HepG2 (cell line): ENCODE results near the gene CACNA2D3. TPM values are rescaled to one million over a fixed set of nuclear protein-coding genes. Genes with fewer than 3 reads are reported as not detected.

Experiments used
- ATAC-seq: fragments of 200-7000 bp; cut with Tn5 transposase; 3 replicates; pipeline ENCODE4 v1.9.1; 2020; ENCODE audit warnings: mild to moderate bottlenecking, moderate library complexity
- BruUV-seq: library from RNA; stranded (reverse); fragments of 400-500 nt; replicated peaks from 2 replicates; lab custom pipeline; 2021; lab: Mats Ljungman, UMichigan
- CTCF ChIA-PET: fragments of 300-600 bp; formaldehyde crosslinking; extraction: SDS; loops from one replicate; lab custom pipeline; 2021; ENCODE audit warnings: low total read pairs, inconsistent platforms, low intra/inter-chr PET ratio; lab: Yijun Ruan, JAX
- POLR2A ChIA-PET: fragments of 350-600 bp; sonication (Branson Sonifier 250); formaldehyde crosslinking; loops from one replicate; lab custom pipeline; 2020; ENCODE audit warnings: antibody characterized with exemption, inconsistent platforms; lab: Yijun Ruan, JAX
- DNase-seq: peaks from one replicate; pipeline ENCODE4 v3.0.0-alpha.2; 2015; ENCODE audit warnings: low spot score
- FAIRE-seq: peaks from 3 replicates; lab custom pipeline; 2011; peaks lifted over from hg19 to GRCh38; lab: Jason Lieb, UNC
- H2AFZ ChIP-seq: one replicate; pipeline ENCODE4 v1.6.1; 2011; ENCODE audit warnings: low read length, inconsistent platforms
- H3K27ac ChIP-seq: fragments of 300-600 bp; 3 replicates; pipeline ENCODE4 v1.8.0; 2011; ENCODE audit warnings: mixed run types, mild to moderate bottlenecking, mixed read lengths, low read length, inconsistent platforms; ENCODE audit not compliant: insufficient read depth; ENCODE audit errors: extremely low read length
- H3K27me3 ChIP-seq, 2 experiments: fragments of 200-600 bp in 1 of 2; 2 replicates in 1 of 2; 3 replicates in 1 of 2; pipeline versions ENCODE4 v1.6.0 to v1.8.0; 2011; ENCODE audit warnings: low read length in 2 of 2, mild to moderate bottlenecking in 2 of 2, moderate library complexity in 2 of 2, inconsistent platforms in 1 of 2; ENCODE audit not compliant: insufficient read depth in 2 of 2, control insufficient read depth in 1 of 2
- H3K36me3 ChIP-seq, 2 experiments: fragments of 200-600 bp in 1 of 2; replicated peaks in 1 of 2; 2 replicates in 1 of 2; 3 replicates in 1 of 2; pipeline versions ENCODE4 v1.5.1 to v1.8.0; 2011; ENCODE audit warnings: low read length in 2 of 2, inconsistent platforms in 1 of 2; ENCODE audit not compliant: insufficient read depth in 2 of 2, control insufficient read depth in 1 of 2
- H3K4me1 ChIP-seq: 2 replicates; pipeline ENCODE4 v1.5.1; 2012; ENCODE audit warnings: low read length, inconsistent platforms; ENCODE audit not compliant: insufficient read depth
- H3K4me2 ChIP-seq: 2 replicates; pipeline ENCODE4 v1.6.0; 2011; ENCODE audit warnings: low read depth, low read length, inconsistent platforms
- H3K4me3 ChIP-seq, 3 experiments: fragments of 200-600 bp in 1 of 3; sonication (generic), shearing (Covaris generic) in 1 of 3; replicated peaks in 1 of 3; 2 replicates each; pipeline ENCODE4 v1.5.1; 2011 to 2016; ENCODE audit warnings: low read length in 3 of 3, inconsistent platforms in 2 of 3, low read depth in 2 of 3, mild to moderate bottlenecking in 2 of 3, control low read depth in 1 of 3, mixed read lengths in 1 of 3; ENCODE audit not compliant: insufficient read depth in 1 of 3
- H3K79me2 ChIP-seq: one replicate; pipeline ENCODE4 v1.6.1; 2011; ENCODE audit warnings: low read length, inconsistent platforms; ENCODE audit not compliant: insufficient read depth
- H3K9ac ChIP-seq: 2 replicates; pipeline ENCODE4 v1.6.0; 2011; ENCODE audit warnings: mild to moderate bottlenecking, low read depth, low read length, inconsistent platforms; ENCODE audit not compliant: insufficient read depth
- H3K9me3 ChIP-seq: 2 replicates; pipeline ENCODE4 v1.5.1; 2012; ENCODE audit warnings: mild to moderate bottlenecking, low read length
- H4K20me1 ChIP-seq: 2 replicates; pipeline ENCODE4 v1.6.0; 2011; ENCODE audit warnings: inconsistent platforms, mild to moderate bottlenecking, low read length, moderate library complexity; ENCODE audit not compliant: insufficient read depth
- DR1 ChIP-seq: sonication (generic); formaldehyde crosslinking; IDR thresholded peaks from 2 replicates; pipeline ENCODE4 v1.8.0; 2021; ENCODE audit warnings: mild to moderate bottlenecking, missing genetic modification reagents, inconsistent platforms
- ELF3 ChIP-seq: IDR thresholded peaks from 2 replicates; pipeline ENCODE4 v1.6.1; 2016; ENCODE audit warnings: missing genetic modification reagents, missing compliant biosample characterization
- GATAD2A ChIP-seq: IDR thresholded peaks from 2 replicates; pipeline ENCODE4 v1.6.1; 2016
- GPBP1L1 ChIP-seq: sonication (generic); formaldehyde crosslinking; IDR thresholded peaks from 2 replicates; pipeline ENCODE4 v1.5.0; 2020; ENCODE audit warnings: mild to moderate bottlenecking, missing genetic modification reagents
- HMG20B ChIP-seq: conservative IDR thresholded peaks from 2 replicates; pipeline ENCODE4 v1.6.1; 2016; ENCODE audit warnings: missing genetic modification reagents, missing compliant biosample characterization
- NFYB ChIP-seq: sonication (generic); formaldehyde crosslinking; IDR thresholded peaks from 2 replicates; pipeline ENCODE4 v1.4.0; 2020; ENCODE audit warnings: missing genetic modification reagents
- SAP130 ChIP-seq: IDR thresholded peaks from 2 replicates; pipeline ENCODE4 v1.6.1; 2016; ENCODE audit warnings: low read depth
- TCF7 ChIP-seq: sonication (generic); IDR thresholded peaks from 2 replicates; pipeline ENCODE4 v1.6.1; 2016; ENCODE audit warnings: antibody characterized with exemption, low read depth
- U2AF1 ChIP-seq: fragments of 200-400 bp; formaldehyde crosslinking; optimal IDR thresholded peaks from 2 replicates; pipeline ENCODE3; 2017; ENCODE audit warnings: mild to moderate bottlenecking, low read depth, low read length
- ZBTB49 ChIP-seq: sonication (generic); formaldehyde crosslinking; IDR thresholded peaks from 2 replicates; pipeline ENCODE4 v1.4.0; 2020; ENCODE audit warnings: missing genetic modification reagents, borderline replicate concordance
- ZNF124 ChIP-seq: sonication (generic); formaldehyde crosslinking; IDR thresholded peaks from 2 replicates; pipeline ENCODE4 v1.4.0; 2020; ENCODE audit warnings: missing genetic modification reagents
- ZNF570 ChIP-seq: sonication (generic); formaldehyde crosslinking; IDR thresholded peaks from 2 replicates; pipeline ENCODE4 v1.4.0; 2020; ENCODE audit warnings: mild to moderate bottlenecking, missing genetic modification reagents, borderline replicate concordance
- WGBS: methylation state at CpG from one replicate; pipeline ENCODE4 v1.1.6; 2017; ENCODE audit warnings: low lambda C conversion rate; 5-methylcytosine and 5-hydroxymethylcytosine counted together
- in situ Hi-C: cut with HindIII; loops from 2 replicates; pipeline ENCODE4 v1.10.0; 2017; ENCODE audit warnings: low pct_unique_long_range_greater_than_20kb; ENCODE audit not compliant: extremely low pct_ligation_motif_present
- intact Hi-C: fragments of 100-400 bp; cut with micrococcal nuclease; formaldehyde crosslinking; loops from one replicate; pipeline ENCODE4 v1.10.0; 2022; ENCODE audit not compliant: unreplicated experiment
- polyA plus RNA-seq, 8 experiments: library from polyadenylated mRNA; depleted of rRNA in 3 of 8; stranded (reverse) in 7 of 8; unstranded in 1 of 8; fragments of >200 nt; fragmentation: Illumina TruSeq in 4 of 8; extraction: Trizol in 4 of 8; gene quantifications; 2 replicates each; pipeline versions ENCODE4 v1.2.1 to v1.2.3, GENCODE V29; 2011 to 2016; ENCODE audit warnings: low read depth in 4 of 8, missing spikeins in 1 of 8, mixed read lengths in 1 of 8; ENCODE audit not compliant: insufficient read depth in 1 of 8
- total RNA-seq, 5 experiments: library from RNA; depleted of rRNA; stranded (reverse); fragments of >200 nt; fragmentation: Illumina TruSeq; extraction: Trizol; gene quantifications; 2 replicates each; pipeline ENCODE4 v1.2.3, GENCODE V29; 2016; ENCODE audit warnings: low read depth in 1 of 5
- TF ChIP-seq, protein P1 (sequence below): sonication (generic); formaldehyde crosslinking; IDR thresholded peaks from 2 replicates; pipeline ENCODE4 v1.5.0; 2020; ENCODE audit warnings: missing genetic modification reagents
- TF ChIP-seq, protein P2 (sequence below): sonication (generic); formaldehyde crosslinking; IDR thresholded peaks from 2 replicates; pipeline ENCODE4 v1.5.0; 2020; ENCODE audit warnings: missing genetic modification reagents
- TF ChIP-seq, protein P3 (sequence below): sonication (generic); formaldehyde crosslinking; IDR thresholded peaks from 2 replicates; pipeline ENCODE4 v1.5.0; 2020; ENCODE audit warnings: mild to moderate bottlenecking, missing genetic modification reagents, borderline replicate concordance

CACNA2D3 gene
- total and polyA plus RNA-seq, 2 of the 13 experiments (the other 11 are each of a cell fraction or from before 2014, with no cell fraction given) = not detected

DNA sequence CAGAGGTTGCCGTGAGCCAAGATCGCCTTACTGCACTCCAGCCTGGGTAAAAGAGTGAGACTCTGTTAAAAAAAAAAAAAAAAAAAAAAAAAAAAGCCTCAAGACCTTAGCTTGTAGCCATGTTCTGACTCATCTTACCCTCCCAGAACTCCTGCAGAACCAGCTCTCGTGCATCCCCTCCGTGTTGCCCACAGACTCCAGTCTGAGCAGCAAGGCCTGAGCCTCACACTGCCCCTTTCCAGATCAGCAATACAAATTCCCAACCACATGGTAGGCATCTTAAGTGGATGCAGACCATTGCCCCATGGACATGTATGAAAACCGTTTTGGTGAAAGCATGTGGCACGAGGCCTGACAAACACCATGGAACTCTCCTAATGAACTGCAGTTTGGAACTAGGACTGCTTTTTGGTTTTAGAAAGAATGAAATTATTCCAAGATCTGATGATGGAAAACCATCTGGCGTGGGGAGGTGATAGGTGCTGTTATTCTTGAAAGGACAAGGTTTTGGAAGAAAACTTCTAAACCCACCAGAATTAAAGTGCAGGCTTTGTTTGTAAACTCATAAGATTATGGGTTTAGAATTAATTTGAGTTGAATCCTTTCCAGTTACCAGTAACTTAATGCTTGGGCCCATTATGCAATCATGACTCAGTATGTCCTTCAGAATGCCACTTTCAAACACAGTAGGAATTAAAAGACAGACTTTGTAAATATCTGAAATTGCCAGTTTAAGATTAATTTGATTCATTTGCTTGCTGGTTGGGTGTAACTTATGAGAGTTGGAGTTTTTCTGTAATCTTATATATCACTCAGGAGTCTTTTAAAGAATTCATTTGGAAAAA, 969.3 kb downstream of the CACNA2D3 start:
- intact Hi-C loops = no loop called here
- no peak for FAIRE-seq
- TF ChIP-seq ZBTB49 = no peak
- no peak for TF ChIP-seq DR1
- no peak for TF ChIP-seq U2AF1
- TF ChIP-seq NFYB (CRISPR knock-in tag) = no peak
- TF ChIP-seq, protein P1, sequence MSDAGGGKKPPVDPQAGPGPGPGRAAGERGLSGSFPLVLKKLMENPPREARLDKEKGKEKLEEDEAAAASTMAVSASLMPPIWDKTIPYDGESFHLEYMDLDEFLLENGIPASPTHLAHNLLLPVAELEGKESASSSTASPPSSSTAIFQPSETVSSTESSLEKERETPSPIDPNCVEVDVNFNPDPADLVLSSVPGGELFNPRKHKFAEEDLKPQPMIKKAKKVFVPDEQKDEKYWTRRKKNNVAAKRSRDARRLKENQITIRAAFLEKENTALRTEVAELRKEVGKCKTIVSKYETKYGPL (CRISPR knock-in tag) = no peak
- no peak for TF ChIP-seq ZNF124 (CRISPR knock-in tag)
- no peak for TF ChIP-seq SAP130 (CRISPR knock-in tag)
- TF ChIP-seq, protein P2, sequence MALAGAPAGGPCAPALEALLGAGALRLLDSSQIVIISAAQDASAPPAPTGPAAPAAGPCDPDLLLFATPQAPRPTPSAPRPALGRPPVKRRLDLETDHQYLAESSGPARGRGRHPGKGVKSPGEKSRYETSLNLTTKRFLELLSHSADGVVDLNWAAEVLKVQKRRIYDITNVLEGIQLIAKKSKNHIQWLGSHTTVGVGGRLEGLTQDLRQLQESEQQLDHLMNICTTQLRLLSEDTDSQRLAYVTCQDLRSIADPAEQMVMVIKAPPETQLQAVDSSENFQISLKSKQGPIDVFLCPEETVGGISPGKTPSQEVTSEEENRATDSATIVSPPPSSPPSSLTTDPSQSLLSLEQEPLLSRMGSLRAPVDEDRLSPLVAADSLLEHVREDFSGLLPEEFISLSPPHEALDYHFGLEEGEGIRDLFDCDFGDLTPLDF (CRISPR knock-in tag) = no peak
- TF ChIP-seq ELF3 (CRISPR knock-in tag) = no peak
- TF ChIP-seq, protein P3, sequence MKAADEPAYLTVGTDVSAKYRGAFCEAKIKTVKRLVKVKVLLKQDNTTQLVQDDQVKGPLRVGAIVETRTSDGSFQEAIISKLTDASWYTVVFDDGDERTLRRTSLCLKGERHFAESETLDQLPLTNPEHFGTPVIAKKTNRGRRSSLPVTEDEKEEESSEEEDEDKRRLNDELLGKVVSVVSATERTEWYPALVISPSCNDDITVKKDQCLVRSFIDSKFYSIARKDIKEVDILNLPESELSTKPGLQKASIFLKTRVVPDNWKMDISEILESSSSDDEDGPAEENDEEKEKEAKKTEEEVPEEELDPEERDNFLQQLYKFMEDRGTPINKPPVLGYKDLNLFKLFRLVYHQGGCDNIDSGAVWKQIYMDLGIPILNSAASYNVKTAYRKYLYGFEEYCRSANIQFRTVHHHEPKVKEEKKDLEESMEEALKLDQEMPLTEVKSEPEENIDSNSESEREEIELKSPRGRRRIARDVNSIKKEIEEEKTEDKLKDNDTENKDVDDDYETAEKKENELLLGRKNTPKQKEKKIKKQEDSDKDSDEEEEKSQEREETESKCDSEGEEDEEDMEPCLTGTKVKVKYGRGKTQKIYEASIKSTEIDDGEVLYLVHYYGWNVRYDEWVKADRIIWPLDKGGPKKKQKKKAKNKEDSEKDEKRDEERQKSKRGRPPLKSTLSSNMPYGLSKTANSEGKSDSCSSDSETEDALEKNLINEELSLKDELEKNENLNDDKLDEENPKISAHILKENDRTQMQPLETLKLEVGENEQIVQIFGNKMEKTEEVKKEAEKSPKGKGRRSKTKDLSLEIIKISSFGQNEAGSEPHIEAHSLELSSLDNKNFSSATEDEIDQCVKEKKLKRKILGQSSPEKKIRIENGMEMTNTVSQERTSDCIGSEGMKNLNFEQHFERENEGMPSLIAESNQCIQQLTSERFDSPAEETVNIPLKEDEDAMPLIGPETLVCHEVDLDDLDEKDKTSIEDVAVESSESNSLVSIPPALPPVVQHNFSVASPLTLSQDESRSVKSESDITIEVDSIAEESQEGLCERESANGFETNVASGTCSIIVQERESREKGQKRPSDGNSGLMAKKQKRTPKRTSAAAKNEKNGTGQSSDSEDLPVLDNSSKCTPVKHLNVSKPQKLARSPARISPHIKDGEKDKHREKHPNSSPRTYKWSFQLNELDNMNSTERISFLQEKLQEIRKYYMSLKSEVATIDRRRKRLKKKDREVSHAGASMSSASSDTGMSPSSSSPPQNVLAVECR = no peak
- TF ChIP-seq GATAD2A = no peak
- no peak for TF ChIP-seq TCF7
- no peak for TF ChIP-seq HMG20B (CRISPR knock-in tag)
- no peak for TF ChIP-seq GPBP1L1 (CRISPR knock-in tag)
- no peak for TF ChIP-seq ZNF570 (CRISPR knock-in tag)

More for the DNA sequence above, 969.3 kb downstream of the CACNA2D3 start:
- ATAC-seq = no peak
- CTCF ChIA-PET = no interaction called here
- H3K9ac ChIP-seq = no peak overlapping the region
- POLR2A ChIA-PET = no interaction called here
- H3K9me3 ChIP-seq = no peaks in the 10 kb centered on the region
- H3K4me2 ChIP-seq = no peak overlapping the region
- no peaks in the 10 kb centered on the region for H3K79me2 ChIP-seq
- H3K27ac ChIP-seq = no peak overlapping the region
- BruUV-seq = no TSS peak
- WGBS = 23% methylated on average over 7 of the region's 7 CpGs
- no peak for DNase-seq
- no peaks in the 10 kb centered on the region for H3K27me3 ChIP-seq
- no peaks in the 10 kb centered on the region for H3K36me3 ChIP-seq
- no peaks in the 10 kb centered on the region for H3K4me1 ChIP-seq
- no peaks in the 10 kb centered on the region for H4K20me1 ChIP-seq
- no peak overlapping the region for H2AFZ ChIP-seq
- in situ Hi-C loops = no loop called here
- no peak overlapping the region for H3K4me3 ChIP-seq
